Tibial nerve (tissue), 4 donors: ENCODE measurements around the gene ZNF44. TPM values are rescaled to one million over a fixed set of nuclear protein-coding genes. Genes with fewer than 3 reads are reported as not detected.

Experiments used
- DNase-seq, 2 donors: peaks; one replicate each; pipeline ENCODE4 v3.0.0-alpha.2; 2019; ENCODE audit warnings: low spot score in 2 of 2
- H3K27ac ChIP-seq, 4 donors: fragments of 200-600 bp; sonication (generic) in 3 of 4; one replicate each; pipeline ENCODE4 v1.5.1; 2017 to 2019; ENCODE audit warnings: mild to moderate bottlenecking in 1 of 4
- H3K27me3 ChIP-seq, 2 donors: fragments of 200-600 bp; sonication (generic) in 1 of 2; one replicate each; pipeline versions ENCODE4 v1.5.1 to v1.6.0; 2017 to 2019
- H3K36me3 ChIP-seq, 3 donors: fragments of 200-600 bp; sonication (generic); one replicate each; pipeline ENCODE4 v1.5.1; 2018 to 2019
- H3K4me1 ChIP-seq, 4 donors: fragments of 200-600 bp; sonication (generic) in 3 of 4; one replicate each; pipeline ENCODE4 v1.5.1; 2017 to 2019
- H3K4me3 ChIP-seq, 4 donors: fragments of 200-600 bp; sonication (generic) in 3 of 4; one replicate each; pipeline ENCODE4 v1.5.1; 2017 to 2019; ENCODE audit warnings: mild to moderate bottlenecking in 1 of 4, moderate library complexity in 1 of 4
- H3K9me3 ChIP-seq, 4 donors: fragments of 200-600 bp; sonication (generic) in 3 of 4; one replicate each; pipeline ENCODE4 v1.5.1; 2017 to 2019
- EP300 ChIP-seq, 2 donors: sonication (generic); formaldehyde crosslinking; IDR thresholded peaks; one replicate each; pipeline ENCODE4 v1.6.1; 2017; ENCODE audit warnings: antibody characterized with exemption in 2 of 2, mild to moderate bottlenecking in 1 of 2
- POLR2A ChIP-seq, 2 donors: fragments of 450-650 bp; IDR thresholded peaks; one replicate each; pipeline ENCODE4 v1.6.1; 2017; ENCODE audit warnings: antibody characterized with exemption in 2 of 2, mild to moderate bottlenecking in 2 of 2, moderate library complexity in 2 of 2
- WGBS, 2 donors: methylation state at CpG; one replicate each; pipeline ENCODE4 v1.1.5; 2018; 5-methylcytosine and 5-hydroxymethylcytosine counted together
- total RNA-seq, 4 donors: library from RNA; depleted of rRNA; stranded (reverse); fragments of >200 nt; gene quantifications; one replicate each; pipeline ENCODE4 v1.1.0, GENCODE V29; 2016
- TF ChIP-seq, protein P1 (sequence below), 5 experiments: fragments of 200-600 bp in 3 of 5; fragments of 450-650 bp in 2 of 5; sonication (generic) in 3 of 5; IDR thresholded peaks; one replicate each; pipeline ENCODE4 v1.5.1; 2016 to 2019; ENCODE audit warnings: antibody characterized with exemption in 5 of 5, mild to moderate bottlenecking in 3 of 5, moderate library complexity in 2 of 5

The ZNF44 gene
- total RNA-seq, 4 donors from 2014 or later: 11.8 to 16.7 (median 13.4) TPM

DNA sequence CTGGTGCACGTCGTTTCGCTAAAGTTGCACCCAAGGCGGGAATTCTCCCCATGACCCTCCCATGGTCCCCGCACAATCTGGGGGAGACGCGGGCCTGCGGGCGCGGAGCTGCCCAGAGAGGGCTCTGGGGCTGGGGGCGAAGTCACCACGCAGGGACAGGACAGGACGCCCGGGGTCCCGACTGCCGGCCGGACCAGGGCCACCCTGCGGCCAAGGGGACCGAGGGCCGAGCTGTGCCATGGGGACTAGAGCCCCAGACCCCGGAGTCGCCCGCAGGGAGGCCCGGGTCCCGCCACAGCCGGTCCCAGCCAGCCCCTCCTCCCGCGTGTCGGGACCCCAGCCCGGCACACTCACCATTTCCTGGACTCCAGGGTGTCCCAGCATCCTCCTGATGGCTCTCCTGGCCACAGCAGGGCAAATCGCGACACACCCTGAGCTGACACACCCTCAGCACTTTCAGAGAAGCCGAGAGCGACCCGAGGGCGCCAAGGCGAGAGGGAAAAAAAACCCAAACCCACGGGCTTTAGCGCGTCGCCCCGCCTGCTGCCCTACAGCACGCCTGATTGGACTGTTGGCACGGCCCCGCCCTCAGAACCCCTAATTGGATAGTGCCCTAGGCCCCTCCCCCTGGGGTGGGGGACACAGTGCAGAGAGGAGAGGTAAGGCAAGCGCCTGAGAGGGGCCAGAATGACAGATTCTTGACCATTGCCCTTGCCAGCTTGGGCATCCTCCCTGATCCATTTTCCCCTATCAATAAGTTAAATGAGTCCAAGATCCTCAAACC, 28.6 kb downstream of the ZNF44 start:
- Histone ChIP-seq H3K4me1 (no peaks in the 10 kb centered on the region), H3K9me3 (peaks cover 0 to 98% (median 43%) of the 10 kb centered on the region in 4 donors), H3K4me3 (no peak overlapping the region), H3K27me3 (no peaks in the 10 kb centered on the region), H3K36me3 (peaks cover 0 to 51% (median 0%) of the 10 kb centered on the region in 3 donors), H3K27ac (no peak overlapping the region)
- WGBS, 2 donors: 76 to 87% methylated on average over 26 to 36 of the region's 46 CpGs
- TF ChIP-seq POLR2A (IDR thresholded peaks at IDR 0.05) (no peak), EP300 (IDR thresholded peaks at IDR 0.05) (no peak)
- TF ChIP-seq, protein P1, sequence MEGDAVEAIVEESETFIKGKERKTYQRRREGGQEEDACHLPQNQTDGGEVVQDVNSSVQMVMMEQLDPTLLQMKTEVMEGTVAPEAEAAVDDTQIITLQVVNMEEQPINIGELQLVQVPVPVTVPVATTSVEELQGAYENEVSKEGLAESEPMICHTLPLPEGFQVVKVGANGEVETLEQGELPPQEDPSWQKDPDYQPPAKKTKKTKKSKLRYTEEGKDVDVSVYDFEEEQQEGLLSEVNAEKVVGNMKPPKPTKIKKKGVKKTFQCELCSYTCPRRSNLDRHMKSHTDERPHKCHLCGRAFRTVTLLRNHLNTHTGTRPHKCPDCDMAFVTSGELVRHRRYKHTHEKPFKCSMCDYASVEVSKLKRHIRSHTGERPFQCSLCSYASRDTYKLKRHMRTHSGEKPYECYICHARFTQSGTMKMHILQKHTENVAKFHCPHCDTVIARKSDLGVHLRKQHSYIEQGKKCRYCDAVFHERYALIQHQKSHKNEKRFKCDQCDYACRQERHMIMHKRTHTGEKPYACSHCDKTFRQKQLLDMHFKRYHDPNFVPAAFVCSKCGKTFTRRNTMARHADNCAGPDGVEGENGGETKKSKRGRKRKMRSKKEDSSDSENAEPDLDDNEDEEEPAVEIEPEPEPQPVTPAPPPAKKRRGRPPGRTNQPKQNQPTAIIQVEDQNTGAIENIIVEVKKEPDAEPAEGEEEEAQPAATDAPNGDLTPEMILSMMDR (IDR thresholded peaks at IDR 0.05): no peak
- no peak for DNase-seq

DNA sequence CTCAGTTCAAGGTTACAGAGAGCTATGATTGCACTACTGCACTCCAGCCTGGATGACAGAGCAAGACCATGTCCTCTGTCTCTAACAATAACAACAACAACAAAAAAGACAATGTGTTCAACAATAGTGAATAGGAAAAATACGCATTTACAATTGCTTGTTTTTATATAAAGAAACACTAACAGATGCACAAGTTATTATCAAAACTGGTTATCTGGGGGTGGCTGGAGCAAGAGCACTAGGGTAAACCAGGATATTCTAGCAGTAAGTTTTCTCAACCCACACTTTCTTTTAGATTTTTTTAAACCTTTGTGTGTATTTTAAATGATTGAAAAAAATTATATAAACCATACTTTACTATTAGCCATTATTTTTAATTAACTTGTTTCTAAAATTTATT, 33.1 kb downstream of the ZNF44 start:
- no peak overlapping the region for H3K4me3 ChIP-seq
- H3K36me3 ChIP-seq: peaks cover 0 to 36% (median 0%) of the 10 kb centered on the region in 3 donors
- H3K9me3 ChIP-seq: peaks cover 0 to 93% (median 25%) of the 10 kb centered on the region in 4 donors
- H3K27ac ChIP-seq: no peak overlapping the region
- 92 to 96% methylated on average over 1 of the region's 1 CpG for WGBS, 2 donors
- H3K27me3 ChIP-seq: no peaks in the 10 kb centered on the region
- H3K4me1 ChIP-seq: no peaks in the 10 kb centered on the region
- DNase-seq: no peak
- TF ChIP-seq, protein P1 (IDR thresholded peaks at IDR 0.05): no peak
- TF ChIP-seq EP300 (IDR thresholded peaks at IDR 0.05): no peak
- no peak for TF ChIP-seq POLR2A (IDR thresholded peaks at IDR 0.05)

DNA sequence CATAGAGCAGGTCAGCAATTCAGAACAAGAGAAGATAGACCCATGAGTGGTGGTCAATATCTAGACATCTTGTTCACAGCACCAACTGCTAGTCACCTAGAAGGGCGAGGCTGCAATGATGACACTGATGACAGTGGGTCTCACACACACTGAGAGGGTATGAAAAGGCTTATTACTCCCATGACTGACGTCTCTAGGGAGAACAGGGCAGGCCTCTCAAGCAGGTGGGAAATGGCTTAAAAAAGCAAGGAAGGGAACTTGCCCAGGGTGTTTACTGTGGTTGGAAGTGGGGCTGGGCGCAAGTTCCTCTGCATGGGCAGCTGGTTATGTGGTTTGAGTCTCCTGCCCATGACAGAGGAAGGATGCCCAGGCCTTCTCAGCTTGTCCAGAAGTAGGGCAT, 33.8 kb downstream of the ZNF44 start:
- Histone ChIP-seq H3K27me3 (no peaks in the 10 kb centered on the region), H3K36me3 (peaks cover 0 to 29% (median 0%) of the 10 kb centered on the region in 3 donors), H3K9me3 (peaks cover 0 to 93% (median 24%) of the 10 kb centered on the region in 4 donors), H3K4me3 (no peak overlapping the region), H3K27ac (no peak overlapping the region), H3K4me1 (no peaks in the 10 kb centered on the region)
- WGBS, 2 donors: 92 to 93% methylated on average over 3 of the region's 3 CpGs
- TF ChIP-seq POLR2A (IDR thresholded peaks at IDR 0.05) (no peak), EP300 (IDR thresholded peaks at IDR 0.05) (no peak)
- TF ChIP-seq, protein P1 (IDR thresholded peaks at IDR 0.05): no peak
- no peak for DNase-seq

DNA sequence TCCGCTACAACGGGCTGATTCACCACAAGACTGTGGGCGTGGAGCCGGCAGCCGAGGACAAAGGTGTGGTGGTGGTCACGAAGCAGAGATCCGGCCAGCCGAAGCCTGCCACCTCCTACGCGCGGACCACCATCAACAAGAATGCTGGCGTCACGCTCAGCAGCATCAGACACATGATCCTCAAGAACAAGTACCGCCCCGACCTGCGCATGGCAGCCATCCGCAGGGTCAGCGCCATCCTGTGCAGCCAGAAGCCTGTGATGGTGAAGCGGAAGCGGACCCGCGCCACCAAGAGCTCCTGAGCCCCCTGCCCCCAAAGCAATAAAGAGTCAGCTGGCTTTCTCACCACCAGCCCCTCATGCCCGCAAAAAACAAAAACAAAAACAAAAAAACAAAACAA, 34.4 kb downstream of the ZNF44 start:
- TF ChIP-seq, protein P1 (IDR thresholded peaks at IDR 0.05): no peak
- no peak for TF ChIP-seq EP300 (IDR thresholded peaks at IDR 0.05)
- TF ChIP-seq POLR2A (IDR thresholded peaks at IDR 0.05): no peak
- Histone ChIP-seq H3K27ac (no peak overlapping the region), H3K36me3 (peaks cover 0 to 28% (median 0%) of the 10 kb centered on the region in 3 donors), H3K4me3 (no peak overlapping the region), H3K9me3 (peaks cover 0 to 91% (median 23%) of the 10 kb centered on the region in 4 donors), H3K27me3 (no peaks in the 10 kb centered on the region), H3K4me1 (no peaks in the 10 kb centered on the region)
- WGBS, 2 donors: 95 to 97% methylated on average over 23 of the region's 23 CpGs
- no peak for DNase-seq

DNA sequence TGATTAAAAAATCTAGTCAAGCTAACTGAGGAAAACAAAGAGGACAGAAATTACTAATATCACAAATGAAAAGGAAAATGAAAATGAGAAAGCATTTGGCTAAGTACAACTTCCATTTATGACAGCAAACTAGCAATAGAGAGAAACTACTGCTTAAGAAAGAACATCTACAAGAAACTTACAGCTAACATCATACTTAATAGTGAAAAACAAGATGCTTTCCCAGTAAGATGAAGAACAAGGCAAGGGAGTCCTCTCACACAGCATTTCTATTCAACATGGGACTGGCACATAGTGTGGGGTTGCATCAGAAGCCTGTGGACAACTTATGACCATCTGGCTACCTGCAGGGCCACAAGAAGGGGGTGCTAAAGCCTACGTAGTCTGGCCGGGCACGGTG, 39.3 kb downstream of the ZNF44 start:
- Histone ChIP-seq H3K4me3 (no peak overlapping the region), H3K36me3 (peaks cover 0 to 41% (median 0%) of the 10 kb centered on the region in 3 donors), H3K9me3 (peaks cover 0 to 88% (median 32%) of the 10 kb centered on the region in 4 donors), H3K27ac (no peak overlapping the region), H3K4me1 (no peaks in the 10 kb centered on the region), H3K27me3 (no peaks in the 10 kb centered on the region)
- WGBS, 2 donors: 79 to 92% methylated on average over 3 of the region's 3 CpGs
- DNase-seq: no peak
- TF ChIP-seq, protein P1 (IDR thresholded peaks at IDR 0.05): no peak
- no peak for TF ChIP-seq EP300 (IDR thresholded peaks at IDR 0.05)
- TF ChIP-seq POLR2A (IDR thresholded peaks at IDR 0.05): no peak
